Measurements from ENCODE around the gene OPA3.
"Not testable (repeated sequence)": the region's sequence is repeated elsewhere in the genome, so short reads cannot be mapped to it uniquely, and the experiment has no call there.

The OPA3 gene

DNA sequence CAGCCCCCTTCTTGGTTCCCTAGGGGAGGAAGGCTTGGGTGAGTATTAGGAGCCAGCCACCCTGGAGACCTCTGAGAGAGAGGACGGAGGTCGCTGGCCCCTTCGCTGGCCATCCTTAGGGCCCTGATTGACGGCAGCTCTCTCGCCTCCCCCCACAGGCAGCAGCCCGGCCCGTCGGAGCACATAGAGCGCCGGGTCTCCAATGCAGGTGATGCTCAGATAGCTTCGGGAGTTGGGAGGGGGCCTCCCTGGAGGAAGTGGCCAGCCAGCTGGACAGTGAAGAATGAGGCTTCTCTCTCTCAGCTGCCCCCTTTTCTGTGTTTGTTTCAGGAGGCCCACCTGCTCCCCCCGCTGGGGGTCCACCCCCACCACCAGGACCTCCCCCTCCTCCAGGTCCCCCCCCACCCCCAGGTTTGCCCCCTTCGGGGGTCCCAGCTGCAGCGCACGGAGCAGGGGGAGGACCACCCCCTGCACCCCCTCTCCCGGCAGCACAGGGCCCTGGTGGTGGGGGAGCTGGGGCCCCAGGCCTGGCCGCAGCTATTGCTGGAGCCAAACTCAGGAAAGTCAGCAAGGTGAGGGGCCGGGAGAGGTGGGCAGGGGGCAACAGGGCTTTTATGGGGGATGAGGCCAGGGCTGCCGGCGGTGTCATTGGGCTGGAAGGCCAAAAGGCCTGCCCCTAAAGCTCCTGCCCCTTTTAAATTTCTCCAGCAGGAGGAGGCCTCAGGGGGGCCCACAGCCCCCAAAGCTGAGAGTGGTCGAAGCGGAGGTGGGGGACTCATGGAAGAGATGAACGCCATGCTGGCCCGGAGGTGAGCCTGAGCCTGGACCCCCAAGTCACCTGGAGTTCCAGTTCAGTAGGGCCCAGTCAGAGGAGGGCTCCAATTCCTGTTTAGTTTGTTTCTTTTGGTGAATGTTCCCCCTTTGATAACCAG is 62.3 kb downstream of the OPA3 start:
- no peak for DNase-seq (ENCODE audit: low spot score)

DNA sequence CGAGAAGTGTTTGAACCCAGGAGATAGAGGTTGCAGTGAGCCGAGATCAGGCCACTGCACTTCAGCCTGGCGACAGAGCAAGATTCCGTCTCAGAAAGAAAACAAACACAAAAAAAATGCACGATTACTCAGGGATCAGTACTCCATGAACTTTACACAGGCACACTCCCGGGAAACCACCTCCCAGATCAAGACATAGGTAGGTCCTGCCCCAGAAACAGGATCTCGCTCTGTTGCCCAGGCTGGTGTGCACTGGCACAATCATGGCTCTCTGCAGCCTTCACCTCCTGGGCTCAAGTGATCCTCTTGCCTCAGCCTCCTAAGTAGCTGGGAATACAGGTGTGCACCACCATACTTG is 66.2 kb downstream of the OPA3 start:
- no peak for DNase-seq (ENCODE audit: low spot score)

DNA sequence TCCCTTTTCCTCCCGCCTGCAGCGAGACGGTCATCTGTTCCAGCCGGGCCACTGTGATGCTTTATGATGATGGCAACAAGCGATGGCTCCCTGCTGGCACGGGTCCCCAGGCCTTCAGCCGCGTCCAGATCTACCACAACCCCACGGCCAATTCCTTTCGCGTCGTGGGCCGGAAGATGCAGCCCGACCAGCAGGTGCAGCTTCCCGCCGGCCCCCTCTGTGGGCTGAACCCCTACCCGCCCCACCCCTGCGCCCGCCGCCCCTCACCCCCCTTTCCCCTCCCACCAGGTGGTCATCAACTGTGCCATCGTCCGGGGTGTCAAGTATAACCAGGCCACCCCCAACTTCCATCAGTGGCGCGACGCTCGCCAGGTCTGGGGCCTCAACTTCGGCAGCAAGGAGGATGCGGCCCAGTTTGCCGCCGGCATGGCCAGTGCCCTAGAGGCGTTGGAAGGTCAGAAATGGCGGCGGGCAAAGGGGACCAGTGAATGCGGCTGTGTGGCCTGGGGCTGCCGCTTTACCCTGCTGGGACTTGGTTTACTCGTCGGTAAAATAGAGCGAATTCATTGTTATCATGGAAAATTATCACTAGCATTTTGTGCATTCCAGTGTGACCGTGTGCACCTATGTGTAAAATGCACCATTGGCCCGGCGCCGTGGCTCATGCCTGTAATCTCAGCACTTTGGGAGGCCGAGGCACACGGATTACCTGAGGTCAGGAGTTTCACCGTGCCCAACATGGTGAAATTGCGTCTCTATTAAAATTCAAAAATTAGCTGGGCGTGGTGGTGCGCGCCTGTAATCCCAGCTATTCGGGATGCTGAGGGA is 66.7 kb downstream of the OPA3 start:
- no peak for DNase-seq (ENCODE audit: low spot score)

DNA sequence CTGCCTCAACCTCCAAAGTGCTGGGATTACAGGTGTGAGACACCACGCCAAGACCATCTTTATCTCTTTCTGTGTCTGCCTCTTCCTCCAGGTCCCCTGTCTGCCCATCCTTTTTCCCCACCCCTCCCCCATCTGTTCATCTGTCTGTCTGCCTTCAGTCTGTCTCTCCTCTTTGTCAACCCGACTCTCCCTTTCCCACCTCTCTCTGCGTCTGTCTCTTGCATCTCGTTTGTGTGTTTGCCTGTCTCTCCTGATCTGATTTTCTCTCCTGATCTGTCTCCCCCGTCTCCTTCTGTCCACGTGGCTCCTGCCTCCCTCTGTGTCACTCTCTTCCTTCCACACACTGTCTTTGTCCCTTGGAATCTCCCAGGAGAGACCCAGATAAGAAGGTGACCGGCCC is 67.4 kb downstream of the OPA3 start:
- no peak for DNase-seq (ENCODE audit: low spot score)

DNA sequence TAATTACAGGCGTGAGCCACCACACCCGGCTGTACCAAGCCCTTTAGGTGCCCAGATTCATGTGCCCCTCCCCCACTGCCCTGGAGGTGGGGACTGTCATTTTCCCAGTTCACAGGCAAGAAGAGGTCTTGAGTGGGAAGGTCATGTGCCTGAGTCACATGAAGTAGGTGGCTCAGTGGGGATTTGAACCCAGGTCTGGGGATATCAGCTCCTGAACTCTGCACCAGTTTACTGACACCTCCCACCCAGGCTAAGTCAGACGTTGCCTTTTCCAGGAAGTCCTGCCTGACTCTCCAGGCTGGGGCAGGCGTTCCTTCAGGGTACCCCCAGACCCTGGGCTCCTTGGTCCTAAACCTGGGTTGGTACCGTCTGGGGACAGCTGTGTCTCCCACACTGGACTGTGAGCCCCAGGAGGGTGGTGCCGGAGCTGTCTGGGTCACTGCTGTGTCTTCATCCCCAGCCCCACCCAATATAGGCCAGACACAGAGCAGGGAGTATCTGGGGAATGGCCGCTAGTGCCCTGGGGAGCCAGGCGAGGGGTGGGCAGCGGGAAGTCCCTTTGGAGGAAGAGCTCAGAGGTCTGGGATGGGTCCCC is 68.7 kb downstream of the OPA3 start:
- DNase-seq (ENCODE audit: low spot score) = no peak

DNA sequence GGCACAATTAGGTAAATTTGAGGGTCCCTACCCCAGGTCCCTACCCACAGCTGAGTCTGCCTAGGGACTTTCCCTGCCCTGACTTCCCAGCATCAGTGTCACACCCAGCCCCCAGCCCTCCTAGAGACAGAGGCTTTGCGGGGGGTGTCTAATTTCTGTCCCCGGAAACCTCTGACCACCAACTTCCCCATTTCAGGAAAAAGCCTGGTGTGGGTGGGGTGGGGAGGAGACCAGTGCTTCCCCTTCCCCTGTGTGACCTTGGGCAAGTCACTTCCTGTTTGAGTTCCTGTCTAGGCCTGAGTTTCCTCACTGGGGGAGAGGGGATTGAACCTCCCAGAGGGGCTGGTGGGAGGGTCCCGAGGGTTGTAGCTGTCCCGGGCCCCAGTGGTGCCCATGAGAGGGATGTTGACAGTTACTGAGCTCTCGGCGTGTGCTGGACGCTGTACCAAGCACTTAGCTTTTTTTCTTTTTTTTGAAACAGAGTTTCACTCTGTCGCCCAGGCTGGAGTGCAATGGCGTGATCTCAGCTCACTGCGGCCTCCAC is 69.4 kb downstream of the OPA3 start:
- no peak for DNase-seq (ENCODE audit: low spot score)

DNA sequence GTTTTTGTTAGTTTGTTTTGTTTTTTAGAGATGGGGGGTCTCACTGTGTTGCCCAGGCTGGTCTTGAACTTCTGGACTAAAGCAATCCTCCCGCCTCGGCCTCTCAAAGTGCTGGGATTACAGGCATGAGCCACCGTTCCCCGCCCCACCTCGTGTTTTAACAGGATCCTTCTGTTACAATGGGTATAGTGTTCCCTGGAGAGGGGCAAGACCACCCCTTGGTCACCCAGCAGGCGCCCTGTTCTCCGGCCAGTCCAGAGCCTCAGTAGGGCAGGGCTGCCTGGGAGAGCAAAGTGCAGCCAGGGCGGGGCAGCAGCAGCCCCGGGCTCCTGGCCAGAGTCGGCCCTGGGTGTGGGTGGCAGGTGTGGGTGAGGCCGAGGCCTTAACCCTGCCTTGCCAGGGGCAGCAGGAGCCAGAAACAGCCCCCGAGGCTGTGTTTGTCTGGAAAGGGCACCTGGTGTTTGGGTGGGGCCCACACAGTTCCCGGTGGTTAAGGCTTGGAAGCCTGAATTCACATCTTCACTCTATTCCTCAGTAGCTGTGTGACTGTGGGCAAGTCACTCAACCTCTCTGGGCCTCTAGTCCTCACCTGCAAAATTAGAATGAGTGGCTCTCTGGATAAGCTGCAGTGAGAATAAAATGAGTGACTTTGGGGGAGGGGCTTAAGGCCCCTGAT is 70.1 kb downstream of the OPA3 start:
- DNase-seq (ENCODE audit: low spot score) = no peak

DNA sequence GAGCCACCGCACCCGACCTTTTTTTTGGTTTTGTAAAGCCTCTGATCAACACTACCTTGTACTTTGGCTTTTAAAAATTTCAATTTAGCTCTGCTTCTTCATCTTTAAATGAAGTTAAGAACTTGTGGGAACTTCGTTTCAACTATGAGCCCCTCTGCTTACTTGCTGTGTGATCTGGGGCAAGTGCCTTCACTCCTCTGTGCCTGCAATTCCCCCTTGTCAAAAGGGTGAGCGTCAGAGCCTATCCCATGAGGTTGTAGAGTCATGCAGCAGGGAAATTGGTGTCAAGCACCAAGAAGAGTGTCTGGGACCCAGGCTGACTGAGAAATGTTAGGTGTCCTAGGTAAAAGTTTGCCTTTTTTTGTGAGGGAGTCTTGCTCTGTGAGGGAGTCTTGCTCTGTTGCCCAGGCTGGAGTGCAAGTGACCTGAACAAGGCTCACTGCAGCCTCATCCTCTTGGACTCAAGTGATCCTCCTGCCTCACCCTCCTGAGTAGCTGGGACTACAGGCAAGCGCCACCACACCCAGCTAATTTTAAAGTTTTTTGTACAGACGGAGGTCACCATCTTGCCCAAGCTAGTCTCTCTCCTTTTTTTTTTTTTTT is 71.6 kb downstream of the OPA3 start:
- DNase-seq (ENCODE audit: low spot score) = no peak

DNA sequence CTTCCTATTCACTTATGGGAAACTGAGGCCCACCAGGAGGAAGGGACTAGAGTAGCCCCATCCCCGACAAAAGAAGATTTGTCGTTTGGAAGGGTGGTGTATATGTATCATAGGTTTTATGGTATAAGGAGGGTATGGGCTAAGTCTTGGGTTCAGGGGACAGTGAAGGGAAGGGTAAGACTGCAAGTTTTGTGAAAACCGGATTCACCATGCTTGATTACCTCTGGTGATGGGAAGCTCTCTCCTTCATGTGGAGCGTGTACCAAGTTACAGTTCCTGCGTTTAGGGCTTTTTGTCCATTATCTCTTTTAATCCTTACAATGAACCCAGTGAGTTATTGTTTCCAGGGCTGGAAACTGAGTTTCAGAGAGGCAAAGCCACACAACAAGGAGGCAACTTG is 73.5 kb downstream of the OPA3 start:
- no peak for DNase-seq (ENCODE audit: low spot score)

DNA sequence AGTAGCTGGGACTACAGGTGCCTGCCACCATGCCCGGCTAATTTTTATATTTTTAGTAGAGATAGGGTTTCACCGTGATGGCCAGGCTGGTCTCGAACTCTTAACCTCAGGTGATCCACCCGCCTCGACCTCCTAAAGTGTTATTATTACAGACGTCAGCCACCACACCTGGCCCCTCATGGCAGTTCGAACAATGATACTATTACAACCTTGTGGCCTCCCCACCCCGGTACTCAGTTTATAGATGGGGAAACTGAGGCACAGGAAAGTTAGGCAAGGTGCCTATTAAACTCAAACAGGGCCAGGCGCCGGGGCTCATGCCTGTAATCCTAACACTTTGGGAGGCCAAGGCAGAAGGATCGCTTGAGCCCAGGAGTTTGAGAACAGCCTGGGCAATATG is 74.2 kb downstream of the OPA3 start:
- not testable (repeated sequence) for DNase-seq (ENCODE audit: low spot score)

DNA sequence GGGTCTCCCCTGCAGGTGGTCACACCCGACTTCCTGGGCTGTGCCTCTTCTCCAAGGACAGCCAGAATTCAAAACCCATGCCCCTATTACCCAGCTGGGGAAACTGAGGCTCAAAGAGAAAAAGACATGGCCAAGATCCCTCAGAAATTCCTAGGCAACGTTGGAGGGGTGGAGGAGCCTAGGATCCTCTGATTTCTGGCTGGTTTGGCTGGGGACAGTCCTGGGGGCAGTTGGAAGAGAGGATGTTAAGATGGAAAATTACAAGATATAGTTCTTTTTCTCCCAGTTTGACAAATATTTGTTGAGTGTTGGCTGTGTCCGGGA is 74.9 kb downstream of the OPA3 start:
- no peak for DNase-seq (ENCODE audit: low spot score)

DNA sequence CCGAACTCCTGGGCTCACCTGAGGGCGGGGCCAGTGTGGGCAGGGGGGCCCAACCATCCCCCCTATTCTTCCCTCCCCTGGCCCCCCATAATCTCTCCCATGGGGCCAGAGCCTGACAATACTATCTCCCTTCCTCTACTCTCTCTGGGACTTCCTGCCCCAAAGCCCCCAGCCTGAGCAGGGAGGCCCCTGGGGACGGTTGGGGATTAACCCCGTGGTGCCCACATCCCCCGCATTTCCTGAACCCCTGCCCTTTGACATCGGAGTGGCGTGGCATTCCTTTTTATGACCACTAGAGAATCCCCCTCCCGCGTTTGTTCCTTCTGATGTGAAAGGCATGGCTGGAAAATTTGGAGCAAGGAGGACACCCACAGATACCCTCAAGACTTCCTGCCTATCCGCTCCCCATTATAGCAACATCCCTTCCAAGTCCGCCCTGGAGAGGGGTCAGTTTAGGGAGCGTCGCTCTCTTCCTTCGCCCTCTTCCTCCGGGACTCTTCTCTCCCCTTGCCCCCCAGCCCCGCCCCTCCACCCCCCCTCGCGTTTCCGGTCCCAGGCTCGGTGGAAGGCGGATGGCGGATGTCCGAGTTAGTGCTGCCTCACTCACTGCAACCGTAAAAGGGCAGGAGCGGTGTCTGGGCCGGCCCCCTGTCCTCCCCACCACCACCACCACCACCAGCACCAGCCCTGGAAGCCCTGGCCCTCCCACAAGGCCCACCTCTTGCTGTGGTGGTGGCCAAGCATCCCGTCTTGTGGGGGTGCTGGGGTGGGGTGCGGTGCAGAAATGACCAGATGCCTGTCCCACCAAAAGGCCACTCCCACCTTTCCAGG is 75.5 kb downstream of the OPA3 start:
- DNase-seq (ENCODE audit: low spot score) = peak; percentile 80

DNA sequence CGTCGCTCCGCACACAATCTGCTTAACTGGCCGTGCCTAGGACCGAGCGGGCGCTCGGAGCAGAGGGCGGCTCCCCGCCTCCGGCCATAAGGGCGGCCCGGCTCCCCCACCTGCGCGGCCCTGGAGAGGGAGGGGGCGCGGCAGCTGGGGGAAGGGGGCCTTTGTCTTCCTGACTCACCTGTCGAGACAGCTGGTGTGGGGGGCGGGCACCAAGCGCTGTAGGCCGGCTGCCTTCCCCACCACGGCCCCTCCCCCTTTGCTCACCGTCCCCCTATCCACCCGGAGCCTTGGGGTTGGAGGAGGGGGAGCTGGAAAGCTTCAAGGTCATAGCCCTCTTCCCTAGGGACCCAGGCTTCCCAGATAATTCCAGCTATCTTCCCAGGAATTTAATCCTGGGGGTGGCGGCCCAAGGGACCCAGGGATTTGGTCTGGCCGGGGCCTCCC is 76.2 kb downstream of the OPA3 start:
- peak; percentile 74 for DNase-seq (ENCODE audit: low spot score)

DNA sequence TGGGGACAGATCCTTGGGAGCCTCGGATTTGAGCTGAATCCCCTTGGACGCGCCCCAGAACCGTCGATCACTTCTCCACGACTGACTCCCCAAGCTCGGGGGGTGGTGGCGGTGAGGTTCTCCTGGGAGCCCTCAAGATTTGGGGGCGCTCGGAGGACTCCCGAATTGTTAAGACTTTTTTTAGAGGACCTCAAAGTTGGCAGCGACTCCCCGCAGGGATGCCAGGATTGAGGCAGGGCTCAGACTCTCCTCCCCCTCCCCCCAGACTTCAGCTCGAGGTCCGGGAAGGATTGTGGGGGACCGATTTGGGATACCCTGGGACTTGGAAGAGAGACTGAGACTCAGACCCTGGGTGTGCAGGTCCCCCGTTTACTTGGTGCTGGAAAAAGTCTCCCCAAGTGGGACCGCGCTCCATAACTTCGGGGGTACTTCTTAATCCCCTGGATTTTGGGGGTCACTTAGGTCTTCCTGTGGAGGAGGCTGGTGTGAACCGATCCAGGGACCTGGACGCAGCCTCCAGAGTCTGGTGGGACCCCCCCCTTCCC is 76.7 kb downstream of the OPA3 start:
- DNase-seq (ENCODE audit: low spot score) = no peak

DNA sequence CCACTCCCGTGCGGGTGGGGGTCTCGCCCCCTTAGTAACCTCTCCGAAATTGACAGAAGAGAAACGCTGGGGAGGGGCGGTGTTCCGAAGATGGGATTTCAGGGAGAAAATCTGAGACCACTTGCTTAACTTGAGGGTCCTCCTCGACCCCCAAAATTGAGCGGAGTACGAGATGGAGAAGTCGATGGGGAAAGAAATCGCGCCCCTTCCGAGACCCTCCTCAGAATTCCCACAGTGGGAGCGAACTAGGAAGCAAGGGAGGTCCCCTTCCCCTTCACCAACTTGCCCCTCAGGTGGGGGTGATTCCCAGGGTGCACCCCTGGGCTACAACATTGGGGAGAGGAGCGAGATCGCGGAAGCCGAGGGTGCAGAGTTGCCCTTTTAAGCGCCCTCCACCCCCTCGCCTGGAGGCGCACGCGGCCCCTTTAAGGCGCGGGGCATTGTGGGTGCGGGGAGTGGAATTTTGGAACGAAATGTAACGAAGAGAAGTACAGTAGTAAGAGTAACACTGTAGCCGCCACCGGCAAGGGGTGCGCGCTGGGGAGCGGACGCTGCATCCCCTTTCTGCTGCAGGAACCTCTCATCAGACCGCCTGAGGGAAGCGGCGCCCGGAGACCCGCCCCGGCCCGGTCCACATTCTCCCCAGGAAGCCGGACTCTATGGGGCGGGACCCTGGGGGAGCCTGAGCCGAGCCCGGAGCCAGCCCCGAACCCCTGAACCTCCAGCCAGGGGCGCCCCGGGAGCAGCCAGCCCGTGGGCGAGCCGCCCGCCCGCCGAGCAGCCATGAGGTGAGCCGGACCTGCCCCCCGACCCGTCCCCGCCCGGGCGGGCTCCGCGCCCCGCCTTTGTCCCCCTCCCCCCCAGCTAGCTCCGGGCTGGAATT is 77.4 kb downstream of the OPA3 start, which contains the start of gene VASP:
TSS of gene VASP (plus strand) at position 491 of the 883 bp plus-strand sequence. CDS start at position 784, 293 bp downstream.
- peak; percentile 92 for DNase-seq (ENCODE audit: low spot score)

DNA sequence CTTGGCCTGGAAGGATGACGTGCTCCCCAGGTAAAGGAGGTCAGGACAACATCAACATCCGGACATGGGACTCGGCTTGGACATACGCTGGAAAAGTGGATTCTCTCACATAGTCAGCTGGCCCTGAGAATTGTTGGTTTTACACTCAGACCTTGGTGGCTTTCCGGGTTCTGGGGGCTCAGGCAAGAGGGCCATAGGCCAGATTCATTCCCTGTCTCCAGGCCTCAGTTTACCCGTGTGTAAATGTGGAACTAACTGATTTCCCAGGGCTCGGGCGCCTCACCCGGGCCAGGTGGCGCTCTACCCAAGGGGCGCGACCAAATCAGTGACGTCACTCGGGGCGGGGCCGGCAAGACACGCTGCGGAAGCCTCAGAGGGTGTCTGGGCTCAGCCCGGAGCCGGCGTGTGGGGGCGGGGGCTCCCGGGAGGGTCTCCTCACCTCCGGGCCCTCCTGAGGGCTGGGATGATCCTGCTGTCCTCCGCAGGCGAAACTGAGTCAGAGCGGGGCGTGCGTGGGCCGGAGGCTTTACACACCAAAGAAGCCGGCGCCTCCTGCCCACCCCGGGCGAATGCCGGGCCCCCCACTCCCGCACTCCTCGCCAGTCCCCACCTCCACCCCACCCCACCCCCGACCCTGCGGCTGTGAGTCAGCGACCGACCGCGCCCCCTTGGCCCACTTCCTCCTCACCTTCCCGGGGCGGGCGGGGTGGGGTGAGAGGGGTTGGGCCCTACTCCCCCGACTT is 78.2 kb downstream of the OPA3 start:
- peak; percentile 95 for DNase-seq (ENCODE audit: low spot score)

DNA sequence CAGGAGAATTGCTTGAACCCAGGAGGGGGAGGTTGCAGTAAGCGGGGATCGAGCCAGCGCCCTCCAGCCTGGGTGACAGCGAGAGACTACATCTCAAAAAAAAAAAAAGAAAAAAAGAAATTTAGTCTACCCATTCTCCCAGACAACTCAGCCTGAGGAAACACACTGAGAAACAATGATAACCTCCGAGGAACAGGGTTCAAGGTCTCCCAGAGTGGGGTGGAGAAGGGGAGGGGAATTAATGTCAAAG is 78.7 kb downstream of the OPA3 start:
- no peak for DNase-seq (ENCODE audit: low spot score)

DNA sequence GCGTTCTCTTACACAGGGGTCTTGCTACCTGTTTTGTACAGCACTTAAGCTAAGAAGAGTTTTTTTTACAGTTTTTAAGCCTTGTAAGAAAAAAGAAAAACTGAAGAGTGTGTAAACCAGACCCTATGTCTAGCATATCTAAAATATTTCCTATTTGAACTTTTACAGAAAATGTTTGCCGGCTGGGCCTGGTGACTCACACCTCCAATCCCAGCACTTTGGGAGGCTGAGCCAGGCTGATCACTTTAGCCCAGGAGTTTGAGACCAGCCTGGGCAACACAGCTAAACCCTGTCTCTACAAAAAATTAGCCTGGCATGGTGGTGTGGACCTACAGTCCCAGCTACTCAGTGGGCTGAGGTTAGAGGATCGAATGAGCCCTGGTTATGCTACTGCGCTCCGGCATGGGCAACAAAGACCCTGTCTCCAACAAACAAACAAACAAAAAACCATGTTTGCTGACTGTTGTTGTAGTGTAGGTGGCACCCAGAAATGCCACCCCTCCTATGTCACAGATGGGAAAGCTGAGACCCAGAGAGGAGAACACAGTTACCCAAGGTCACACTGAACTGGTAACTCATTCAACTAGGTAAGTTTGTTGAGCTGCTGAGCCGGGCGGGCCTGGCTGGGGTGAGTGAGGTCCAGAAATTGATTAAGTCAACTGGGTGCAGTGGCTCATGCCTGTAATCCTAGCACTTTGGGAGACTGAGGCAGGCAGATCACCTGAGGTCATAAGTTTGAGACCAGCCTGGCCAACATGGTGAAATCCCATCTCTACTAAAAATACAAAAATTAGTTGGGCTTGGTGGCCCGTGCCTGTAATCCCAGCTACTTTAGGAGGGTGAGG is 79.2 kb downstream of the OPA3 start:
- no peak for DNase-seq (ENCODE audit: low spot score)

Data from kidney tubule cell (primary cell).